Natural killer cell (primary cell): ENCODE data around the gene PERCC1. TPM values are rescaled to one million over a fixed set of nuclear protein-coding genes. Genes with fewer than 3 reads are reported as not detected.

Source experiments
- ATAC-seq, 3 donors: fragments of 150-1000 bp in 2 of 3; fragments of 200-7000 bp in 1 of 3; cut with Tn5 transposase; 1 replicate in 1 of 3; 2 replicates in 2 of 3; pipeline ENCODE4 v1.10.0; 2021; ENCODE audit warnings: mild to moderate bottlenecking in 2 of 3, moderate library complexity in 2 of 3
- DNase-seq, 2 donors: peaks; one replicate each; pipeline versions ENCODE4 v3.0.0 to v3.0.0-alpha.2; 2013 to 2021; ENCODE audit warnings: mixed read lengths in 1 of 2
- H3K27ac ChIP-seq: one replicate; pipeline ENCODE4 v1.5.1; 2013; ENCODE audit warnings: mild to moderate bottlenecking, low read length
- H3K27me3 ChIP-seq: one replicate; pipeline ENCODE4 v1.6.1; 2013; ENCODE audit warnings: low read length; ENCODE audit not compliant: control insufficient read depth, insufficient read depth
- H3K36me3 ChIP-seq: one replicate; pipeline ENCODE4 v1.6.1; 2013; ENCODE audit warnings: low read length; ENCODE audit not compliant: control insufficient read depth, insufficient read depth
- H3K4me1 ChIP-seq: one replicate; pipeline ENCODE4 v1.6.1; 2013; ENCODE audit warnings: low read length; ENCODE audit not compliant: control insufficient read depth, insufficient read depth
- H3K4me3 ChIP-seq: one replicate; pipeline ENCODE4 v1.5.1; 2013; ENCODE audit warnings: low read length
- H3K9me3 ChIP-seq: one replicate; pipeline ENCODE4 v1.6.1; 2013; ENCODE audit warnings: low read length; ENCODE audit not compliant: control insufficient read depth, insufficient read depth
- H3K27ac Mint-ChIP-seq, 2 donors: one replicate each; pipeline ENCODE4 v1.8.0; 2022; ENCODE audit warnings: mild to moderate bottlenecking in 2 of 2, mixed read lengths in 2 of 2, moderate library complexity in 1 of 2
- H3K27me3 Mint-ChIP-seq, 2 donors: one replicate each; pipeline ENCODE4 v1.8.0; 2022; ENCODE audit warnings: low read depth in 2 of 2, mixed read lengths in 2 of 2
- H3K36me3 Mint-ChIP-seq: one replicate; pipeline ENCODE4 v1.8.0; 2022; ENCODE audit warnings: mixed read lengths
- H3K4me1 Mint-ChIP-seq, 2 donors: one replicate each; pipeline ENCODE4 v1.8.0; 2022; ENCODE audit warnings: mixed read lengths in 2 of 2
- H3K4me3 Mint-ChIP-seq: one replicate; pipeline ENCODE4 v1.8.0; 2022; ENCODE audit warnings: mild to moderate bottlenecking, moderate library complexity, mixed read lengths
- H3K9me3 Mint-ChIP-seq, 2 donors: one replicate each; pipeline ENCODE4 v1.8.0; 2022; ENCODE audit warnings: mixed read lengths in 2 of 2
- CTCF ChIP-seq: fragments of 200-600 bp; IDR thresholded peaks from one replicate; pipeline ENCODE4 v1.8.0; 2022; ENCODE audit warnings: antibody characterized with exemption
- WGBS: methylation state at CpG from one replicate; pipeline ENCODE4 v1.1.7; 2013; ENCODE audit warnings: missing lambda C conversion rate; ENCODE audit not compliant: insufficient coverage; 5-methylcytosine and 5-hydroxymethylcytosine counted together
- intact Hi-C: fragments of 100-400 bp; cut with micrococcal nuclease; formaldehyde crosslinking; loops from one replicate; pipeline ENCODE4 v1.14.2; 2022
- total RNA-seq, 4 donors: library from RNA; stranded (reverse); fragments of 120-200 nt in 1 of 4; gene quantifications; one replicate each; pipeline versions ENCODE4 v1.2.3 to v1.2.4, GENCODE V29; 2013 to 2022

The PERCC1 gene
- total RNA-seq, 3 donors from 2014 or later (not counting 1 experiment from before 2014, with no cell fraction given): 0.68 to 0.96 (median 0.83) TPM

- Histone ChIP-seq H3K9me3 (no peaks in the 10 kb centered on the region), H3K27ac (no peak overlapping the region), H3K36me3 (peaks cover 31% of the 10 kb centered on the region), H3K27me3 (no peaks in the 10 kb centered on the region), H3K4me1 (peaks cover 11% of the 10 kb centered on the region), H3K4me3 (no peak overlapping the region)
- no peak overlapping the region for H3K4me3 Mint-ChIP-seq
- H3K27ac Mint-ChIP-seq: no peak overlapping the region
- no peak for TF ChIP-seq CTCF
- intact Hi-C loops: no loop called here
- H3K36me3 Mint-ChIP-seq: no peaks in the 10 kb centered on the region
- DNase-seq (no peak), ATAC-seq (no peak)
- H3K4me1 Mint-ChIP-seq: no peaks in the 10 kb centered on the region
- H3K9me3 Mint-ChIP-seq: no peaks in the 10 kb centered on the region
- no peaks in the 10 kb centered on the region for H3K27me3 Mint-ChIP-seq
- WGBS: 92% methylated on average over 24 of the region's 24 CpGs
Measured at GRCh38 chr16:1461146-1461545, 30.3 kb downstream of the PERCC1 start.

GRCh38 chr16:1464196-1464893 is 33.5 kb downstream of the PERCC1 start:
- H3K36me3 ChIP-seq: peaks cover 15% of the 10 kb centered on the region
- Mint-ChIP-seq H3K27ac (no peak overlapping the region), H3K9me3 (no peaks in the 10 kb centered on the region), H3K36me3 (no peaks in the 10 kb centered on the region), H3K27me3 (no peaks in the 10 kb centered on the region), H3K4me1 (peaks cover 0 to 13% of the 10 kb centered on the region in 2 donors), H3K4me3 (no peak overlapping the region)
- H3K27me3 ChIP-seq: no peaks in the 10 kb centered on the region
- ATAC-seq: no peak
- intact Hi-C loops: no loop called here
- H3K9me3 ChIP-seq: no peaks in the 10 kb centered on the region
- no peak overlapping the region for H3K4me3 ChIP-seq
- no peak overlapping the region for H3K27ac ChIP-seq
- H3K4me1 ChIP-seq: peaks cover 2% of the 10 kb centered on the region
- no peak for DNase-seq
- WGBS: 96% methylated on average over 41 of the region's 41 CpGs
- TF ChIP-seq CTCF: no peak

- peaks cover 15% of the 10 kb centered on the region for H3K36me3 ChIP-seq
- 95% methylated on average over 33 of the region's 33 CpGs for WGBS
- ATAC-seq: no peak
Measured at GRCh38 chr16:1464894-1465566, 34.2 kb downstream of the PERCC1 start.

More at GRCh38 chr16:1464894-1465566, 34.2 kb downstream of the PERCC1 start:
- Histone ChIP-seq H3K9me3 (no peaks in the 10 kb centered on the region), H3K27me3 (no peaks in the 10 kb centered on the region), H3K4me1 (peaks cover 5% of the 10 kb centered on the region), H3K4me3 (no peak overlapping the region), H3K27ac (no peak overlapping the region)
- Mint-ChIP-seq H3K27ac (no peak overlapping the region), H3K4me3 (no peak overlapping the region), H3K4me1 (peaks cover 7 to 19% of the 10 kb centered on the region in 2 donors), H3K27me3 (no peaks in the 10 kb centered on the region), H3K36me3 (no peaks in the 10 kb centered on the region), H3K9me3 (no peaks in the 10 kb centered on the region)
- intact Hi-C loops: no loop called here
- no peak for TF ChIP-seq CTCF
- DNase-seq: no peak
